HL-60 (cell line): ENCODE measurements around the gene MRPS34.
A peak's percentile ranks its signal among the peaks of the same experiment; 100 is the strongest.

Source experiments
- DNase-seq, 2 experiments: peaks; one replicate each; pipeline ENCODE4 v3.0.0-alpha.2; 2010 to 2020; ENCODE audit warnings: low read depth in 1 of 2, low spot score in 1 of 2
- H3K27ac ChIP-seq: fragments of 250-450 bp; sonication (Bioruptor Pico); replicated peaks from 2 replicates; pipeline ENCODE4 v1.5.1; 2020; ENCODE audit warnings: mild to moderate bottlenecking, moderate library complexity
- H3K27me3 ChIP-seq: fragments of 250-450 bp; sonication (Bioruptor Pico); 2 replicates; pipeline ENCODE4 v1.5.1; 2021; ENCODE audit warnings: mild to moderate bottlenecking, moderate library complexity; ENCODE audit not compliant: insufficient read depth, poor library complexity, severe bottlenecking
- H3K4me3 ChIP-seq: replicated peaks from 2 replicates; pipeline ENCODE4 v1.5.1; 2011; ENCODE audit warnings: mild to moderate bottlenecking, control low read depth, low read length; ENCODE audit not compliant: insufficient read depth
- CTCF ChIP-seq: IDR thresholded peaks from one replicate; pipeline ENCODE4 v1.5.1; 2011; ENCODE audit warnings: low read length, control low read depth, inconsistent platforms; ENCODE audit not compliant: insufficient read depth
- GABPA ChIP-seq: IDR thresholded peaks from 2 replicates; pipeline ENCODE4 v1.6.1; 2012; ENCODE audit warnings: low read depth
- POLR2AphosphoS5 ChIP-seq: IDR thresholded peaks from 2 replicates; pipeline ENCODE4 v1.6.1; 2012; ENCODE audit warnings: low read depth
- REST ChIP-seq: IDR thresholded peaks from 2 replicates; pipeline ENCODE4 v1.6.1; 2012; ENCODE audit warnings: low read depth; ENCODE audit not compliant: insufficient replicate concordance
- SPI1 ChIP-seq: IDR thresholded peaks from 2 replicates; pipeline ENCODE4 v1.6.1; 2012; ENCODE audit warnings: low read depth, mild to moderate bottlenecking, borderline replicate concordance

MRPS34 gene

GRCh38 chr16:1773703-1774447 lies 941 bp upstream of the MRPS34 start:
- DNase-seq = peak; percentile 57 to 69
- Histone ChIP-seq H3K4me3 (peak overlapping the region; percentile 96), H3K27me3 (no peaks in the 10 kb centered on the region), H3K27ac (peak overlapping the region; percentile 91)
- TF ChIP-seq CTCF (no peak), GABPA (0 out of 2 replicates have a peak, but pooled peaks have one; percentile 18), SPI1 (peak; percentile 85)

- no peaks in the 10 kb centered on the region for H3K27me3 ChIP-seq
- H3K27ac ChIP-seq = peak within 1 kb of the TSS; percentile 91
- TF ChIP-seq POLR2AphosphoS5 (no peak), GABPA (no peak), SPI1 (no peak), REST (no peak), CTCF (no peak)
- peak within 1 kb of the TSS; percentile 96 for H3K4me3 ChIP-seq
- DNase-seq = peak; percentile 59 to 79
Measured at GRCh38 chr16:1772362-1772907, 499 bp downstream of the MRPS34 start, which contains the start of gene EME2. TSS of gene EME2 (plus strand) at chr16:1772810. CDS start at chr16:1773228, 418 bp downstream.

GRCh38 chr16:1771864-1772361 lies 1.0 kb downstream of the MRPS34 start:
- Histone ChIP-seq H3K27ac (peak overlapping the region; percentile 91), H3K27me3 (no peaks in the 10 kb centered on the region), H3K4me3 (peak overlapping the region; percentile 96)
- peak in 1 of 2 experiments; percentile 27 for DNase-seq
- no peak; the same call in 1 of the 2 replicates for TF ChIP-seq POLR2AphosphoS5
- no peak for TF ChIP-seq REST
- TF ChIP-seq SPI1 = peak; percentile 28; the same call in 1 of the 2 replicates
- no peak for TF ChIP-seq CTCF
